ENCODE results near the gene ABCB9. TPM values are rescaled to one million over a fixed set of nuclear protein-coding genes. Genes with fewer than 3 reads are reported as not detected.

ABCB9 gene
- total RNA-seq, 1 donor from 2014 or later, result 4.2 TPM

DNA sequence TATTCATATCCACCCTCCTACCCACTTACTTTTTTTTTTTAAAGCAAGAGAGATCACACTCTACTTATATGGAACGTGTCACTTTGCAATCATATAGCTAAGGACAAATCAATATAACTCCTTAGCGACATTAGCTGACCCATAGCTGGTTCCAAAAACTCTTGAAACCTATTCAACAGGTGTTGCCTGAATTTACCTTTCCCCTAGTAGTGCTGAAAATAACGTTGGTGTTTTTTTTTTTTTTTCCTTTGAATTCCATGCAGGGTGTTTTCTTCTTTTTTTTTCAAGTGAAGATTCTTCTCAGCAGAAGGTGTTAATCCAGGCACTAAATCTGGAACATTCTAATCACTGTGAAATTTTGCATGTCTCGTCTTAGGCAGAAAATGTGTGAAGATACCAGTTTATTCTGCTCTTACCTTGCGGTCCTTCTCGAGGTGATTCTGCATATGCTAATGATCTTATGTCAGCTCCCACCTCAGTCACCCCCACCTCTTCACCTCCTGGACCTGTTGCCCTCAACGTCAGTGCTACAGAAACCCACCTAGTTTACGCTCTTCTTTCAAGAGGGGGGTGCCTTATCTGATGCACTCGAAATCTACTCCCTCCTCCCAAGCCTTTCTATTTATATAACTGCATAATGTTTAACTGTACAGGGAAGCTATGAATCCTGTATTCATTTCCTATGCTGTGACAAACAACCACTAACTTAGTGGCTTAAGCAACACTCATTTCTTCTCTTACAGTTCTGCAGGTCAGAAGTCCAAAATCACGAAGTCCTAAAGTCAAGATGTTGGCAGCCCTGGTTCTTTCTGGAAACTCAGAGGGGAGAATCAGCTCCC is 63.2 kb downstream of the ABCB9 start:
- Histone ChIP-seq H3K36me3 (no peaks in the 10 kb centered on the region), H3K9me3 (no peaks in the 10 kb centered on the region), H3K4me1 (no peaks in the 10 kb centered on the region), H3K27ac (no peak overlapping the region), H3K27me3 (no peaks in the 10 kb centered on the region), H3K4me3 (no peak overlapping the region)
- no peak for TF ChIP-seq POLR2A (IDR thresholded peaks at IDR 0.05)
- no peak for TF ChIP-seq POLR2AphosphoS5 (IDR thresholded peaks at IDR 0.05; ENCODE audit: insufficient read depth in 1 of 2, low read depth in 1 of 2)
- TF ChIP-seq, protein P1, sequence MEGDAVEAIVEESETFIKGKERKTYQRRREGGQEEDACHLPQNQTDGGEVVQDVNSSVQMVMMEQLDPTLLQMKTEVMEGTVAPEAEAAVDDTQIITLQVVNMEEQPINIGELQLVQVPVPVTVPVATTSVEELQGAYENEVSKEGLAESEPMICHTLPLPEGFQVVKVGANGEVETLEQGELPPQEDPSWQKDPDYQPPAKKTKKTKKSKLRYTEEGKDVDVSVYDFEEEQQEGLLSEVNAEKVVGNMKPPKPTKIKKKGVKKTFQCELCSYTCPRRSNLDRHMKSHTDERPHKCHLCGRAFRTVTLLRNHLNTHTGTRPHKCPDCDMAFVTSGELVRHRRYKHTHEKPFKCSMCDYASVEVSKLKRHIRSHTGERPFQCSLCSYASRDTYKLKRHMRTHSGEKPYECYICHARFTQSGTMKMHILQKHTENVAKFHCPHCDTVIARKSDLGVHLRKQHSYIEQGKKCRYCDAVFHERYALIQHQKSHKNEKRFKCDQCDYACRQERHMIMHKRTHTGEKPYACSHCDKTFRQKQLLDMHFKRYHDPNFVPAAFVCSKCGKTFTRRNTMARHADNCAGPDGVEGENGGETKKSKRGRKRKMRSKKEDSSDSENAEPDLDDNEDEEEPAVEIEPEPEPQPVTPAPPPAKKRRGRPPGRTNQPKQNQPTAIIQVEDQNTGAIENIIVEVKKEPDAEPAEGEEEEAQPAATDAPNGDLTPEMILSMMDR (IDR thresholded peaks at IDR 0.05), result no peak
- DNase-seq (ENCODE audit: extremely low spot score in 2 of 2), result no peak
- intact Hi-C loops (cut with DNase I), result no loop called here

DNA sequence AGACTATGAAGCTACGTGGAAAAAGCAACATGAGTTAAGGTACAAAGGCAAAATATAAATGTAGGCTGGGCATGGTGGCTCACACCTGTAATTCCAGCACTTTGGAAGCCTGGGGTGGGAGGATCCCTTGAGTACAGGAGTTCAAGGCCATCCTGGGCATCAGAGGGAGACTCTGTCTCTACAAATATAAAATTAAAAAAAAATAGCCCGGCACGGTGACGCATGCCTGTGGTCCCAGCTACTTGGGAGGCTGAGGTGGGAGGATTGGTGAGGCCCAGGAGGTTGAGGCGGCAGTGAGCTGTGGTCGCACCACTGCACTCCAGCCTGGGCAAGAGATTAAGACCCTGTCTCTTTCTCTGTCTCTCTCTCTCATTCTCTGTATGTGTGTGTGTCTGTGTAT is 66.4 kb downstream of the ABCB9 start:
- Histone ChIP-seq H3K4me3 (no peak overlapping the region), H3K27me3 (no peaks in the 10 kb centered on the region), H3K27ac (no peak overlapping the region), H3K9me3 (no peaks in the 10 kb centered on the region), H3K4me1 (peaks cover 3% of the 10 kb centered on the region), H3K36me3 (no peaks in the 10 kb centered on the region)
- DNase-seq (ENCODE audit: extremely low spot score in 2 of 2), result no peak
- TF ChIP-seq POLR2AphosphoS5 (IDR thresholded peaks at IDR 0.05; ENCODE audit: insufficient read depth in 1 of 2, low read depth in 1 of 2) (no peak), POLR2A (IDR thresholded peaks at IDR 0.05) (no peak)
- TF ChIP-seq, protein P1 (IDR thresholded peaks at IDR 0.05), result no peak
- intact Hi-C loops (cut with DNase I), result no loop called here

DNA sequence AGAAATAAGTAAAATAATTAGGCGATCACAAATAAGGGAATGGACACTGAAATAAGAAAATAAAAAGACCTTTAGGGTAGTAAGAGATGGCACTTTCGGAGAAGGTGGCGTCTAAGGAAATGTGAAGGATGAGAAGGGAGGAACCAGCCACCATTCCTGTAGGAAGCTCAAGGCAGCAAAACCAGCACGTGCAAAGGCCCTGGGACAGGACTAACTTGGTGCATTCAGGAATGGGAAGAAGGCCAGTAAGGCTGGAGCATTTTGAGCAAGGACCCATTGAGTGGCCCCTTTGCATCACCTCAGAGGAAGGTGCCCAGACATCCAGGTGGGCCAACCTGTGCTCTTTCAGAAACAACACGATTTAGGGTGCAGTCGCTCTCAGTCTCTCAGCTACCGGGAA is 69.6 kb downstream of the ABCB9 start:
- no peak for DNase-seq (ENCODE audit: extremely low spot score in 2 of 2)
- no peak overlapping the region for H3K4me3 ChIP-seq

DNA sequence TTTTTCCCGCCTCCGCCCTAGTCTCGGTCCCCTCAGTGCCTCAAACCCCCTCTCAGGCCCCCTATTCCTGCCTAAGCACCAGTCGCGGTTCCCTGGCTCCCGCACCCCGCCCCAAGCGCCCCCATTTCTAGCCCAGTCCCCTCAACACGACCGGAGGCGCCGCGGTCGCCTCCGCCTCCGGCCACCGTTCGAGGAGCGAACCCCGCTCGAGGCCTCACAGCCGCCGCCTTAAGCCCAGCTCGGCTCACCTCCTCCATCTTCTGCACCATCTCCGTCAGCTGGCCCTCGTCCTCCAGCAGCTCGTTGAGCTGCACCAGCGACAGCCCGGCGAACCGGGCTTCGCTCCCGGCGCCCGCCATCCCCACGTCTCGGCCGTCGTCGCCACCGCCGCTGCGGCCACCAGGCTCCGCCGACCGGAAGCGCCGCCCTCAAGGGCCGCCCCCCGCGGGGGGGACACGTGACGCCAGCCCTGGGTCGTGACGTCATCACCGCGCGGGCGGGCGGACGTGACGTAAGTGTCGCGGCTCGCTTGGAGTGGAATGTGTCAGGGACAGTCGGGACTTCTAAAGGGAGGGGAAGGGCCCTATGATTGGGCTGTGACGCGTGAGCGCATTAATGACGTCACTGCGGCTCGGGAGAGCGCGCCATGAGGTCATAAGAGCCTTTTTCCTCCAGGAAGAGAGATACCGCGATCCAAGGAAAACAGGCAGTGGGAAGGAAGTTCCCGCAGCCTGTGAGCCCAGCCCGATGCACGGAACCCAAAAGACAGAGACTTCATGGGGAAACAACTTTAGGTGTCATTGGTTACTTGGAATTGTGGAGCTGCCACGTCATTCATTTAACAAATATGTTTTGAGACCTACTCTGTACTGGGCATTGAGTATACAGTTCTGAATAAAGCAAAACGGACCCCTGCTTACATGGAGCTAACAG is 70.3 kb downstream of the ABCB9 start, which contains the start of gene VPS37B:
Gene VPS37B (minus strand): TSS at position 421 of the 933 bp plus-strand sequence. CDS start 62 bp downstream, at position 359.
- peak within 1 kb of the TSS; percentile 95 for H3K27ac ChIP-seq
- H3K4me3 ChIP-seq, result peak within 1 kb of the TSS; percentile 94 to 97
- H3K27me3 ChIP-seq, result no peaks in the 10 kb centered on the region
- H3K36me3 ChIP-seq, result no peaks in the 10 kb centered on the region
- peak in 1 of 2 donors; percentile 89 for DNase-seq (ENCODE audit: extremely low spot score in 2 of 2)
- H3K9me3 ChIP-seq, result no peaks in the 10 kb centered on the region
- TF ChIP-seq, protein P1 (IDR thresholded peaks at IDR 0.05), result peak in 1 of 3 experiments; percentile 22
- TF ChIP-seq POLR2AphosphoS5 (IDR thresholded peaks at IDR 0.05; ENCODE audit: insufficient read depth in 1 of 2, low read depth in 1 of 2) (peak in 1 of 2 donors; percentile 76), POLR2A (IDR thresholded peaks at IDR 0.05) (peak; percentile 42 to 91)
- H3K4me1 ChIP-seq, result peaks cover 42% of the 10 kb centered on the region
- intact Hi-C loops (cut with DNase I), result no loop called here

More for the DNA sequence above, 69.6 kb downstream of the ABCB9 start:
- Histone ChIP-seq H3K27ac (peak overlapping the region; percentile 95), H3K27me3 (no peaks in the 10 kb centered on the region), H3K4me1 (peaks cover 35% of the 10 kb centered on the region), H3K9me3 (no peaks in the 10 kb centered on the region), H3K36me3 (no peaks in the 10 kb centered on the region)
- TF ChIP-seq POLR2A (IDR thresholded peaks at IDR 0.05) (no peak), POLR2AphosphoS5 (IDR thresholded peaks at IDR 0.05; ENCODE audit: insufficient read depth in 1 of 2, low read depth in 1 of 2) (no peak)
- TF ChIP-seq, protein P1 (IDR thresholded peaks at IDR 0.05), result no peak
- intact Hi-C loops (cut with DNase I), result no loop called here
